ENCODE data around the gene GNB3. TPM values are rescaled to one million over a fixed set of nuclear protein-coding genes. Genes with fewer than 3 reads are reported as not detected.

Gene GNB3
- total RNA-seq, 1 donor from 2014 or later: 1.2 TPM

- Mint-ChIP-seq H3K4me3 (ENCODE audit: low read depth) (no peak overlapping the region), H3K27ac (no peak overlapping the region), H3K4me1 (ENCODE audit: low read depth) (peaks cover 13% of the 10 kb centered on the region), H3K9me3 (no peaks in the 10 kb centered on the region), H3K36me3 (ENCODE audit: low read depth) (peaks cover 71% of the 10 kb centered on the region), H3K27me3 (ENCODE audit: low read depth) (peaks cover 9% of the 10 kb centered on the region)
- intact Hi-C loops (cut with micrococcal nuclease): no loop called here
- DNase-seq (ENCODE audit: low spot score): no peak
Observed at GRCh38 chr12:6818222-6818621, 22.5 kb upstream of the GNB3 start.

- Mint-ChIP-seq H3K4me3 (ENCODE audit: low read depth) (no peak overlapping the region), H3K36me3 (ENCODE audit: low read depth) (peaks cover 68% of the 10 kb centered on the region), H3K4me1 (ENCODE audit: low read depth) (peaks cover 13% of the 10 kb centered on the region), H3K27ac (no peak overlapping the region), H3K27me3 (ENCODE audit: low read depth) (peaks cover 12% of the 10 kb centered on the region), H3K9me3 (no peaks in the 10 kb centered on the region)
- no peak for DNase-seq (ENCODE audit: low spot score)
- intact Hi-C loops (cut with micrococcal nuclease): no loop called here
Observed at GRCh38 chr12:6818645-6819044, 22.1 kb upstream of the GNB3 start.

- no peak for DNase-seq (ENCODE audit: low spot score)
- Mint-ChIP-seq H3K27ac (no peak overlapping the region), H3K9me3 (no peaks in the 10 kb centered on the region), H3K4me3 (ENCODE audit: low read depth) (no peak overlapping the region), H3K27me3 (ENCODE audit: low read depth) (peaks cover 17% of the 10 kb centered on the region), H3K36me3 (ENCODE audit: low read depth) (peaks cover 60% of the 10 kb centered on the region), H3K4me1 (ENCODE audit: low read depth) (peaks cover 13% of the 10 kb centered on the region)
- intact Hi-C loops (cut with micrococcal nuclease): no loop called here
Observed at GRCh38 chr12:6819106-6820030, 21.4 kb upstream of the GNB3 start.

GRCh38 chr12:6820166-6820565, 20.6 kb upstream of the GNB3 start:
- H3K27ac Mint-ChIP-seq: no peak overlapping the region
- no peaks in the 10 kb centered on the region for H3K9me3 Mint-ChIP-seq
- peaks cover 13% of the 10 kb centered on the region for H3K4me1 Mint-ChIP-seq (ENCODE audit: low read depth)
- no peak for DNase-seq (ENCODE audit: low spot score)
- H3K27me3 Mint-ChIP-seq (ENCODE audit: low read depth): peaks cover 23% of the 10 kb centered on the region
- intact Hi-C loops (cut with micrococcal nuclease): no loop called here
- H3K36me3 Mint-ChIP-seq (ENCODE audit: low read depth): peaks cover 52% of the 10 kb centered on the region
- no peak overlapping the region for H3K4me3 Mint-ChIP-seq (ENCODE audit: low read depth)

GRCh38 chr12:6821591-6822425, 18.9 kb upstream of the GNB3 start, which contains the start of gene GPR162:
TSS of gene GPR162 (plus strand) at chr12:6821821. CDS start at chr12:6823899, 2,078 bp downstream.
- peaks cover 29% of the 10 kb centered on the region for H3K27me3 Mint-ChIP-seq (ENCODE audit: low read depth)
- H3K27ac Mint-ChIP-seq: peak within 1 kb of the TSS; percentile 23
- peaks cover 36% of the 10 kb centered on the region for H3K36me3 Mint-ChIP-seq (ENCODE audit: low read depth)
- H3K4me3 Mint-ChIP-seq (ENCODE audit: low read depth): peak within 1 kb of the TSS; percentile 40
- DNase-seq (ENCODE audit: low spot score): no peak
- no peaks in the 10 kb centered on the region for H3K9me3 Mint-ChIP-seq
- intact Hi-C loops (cut with micrococcal nuclease): no loop called here
- H3K4me1 Mint-ChIP-seq (ENCODE audit: low read depth): peaks cover 17% of the 10 kb centered on the region

GRCh38 chr12:6822426-6823135, 18.1 kb upstream of the GNB3 start:
- Mint-ChIP-seq H3K27me3 (ENCODE audit: low read depth) (peaks cover 33% of the 10 kb centered on the region), H3K9me3 (no peaks in the 10 kb centered on the region), H3K27ac (no peak overlapping the region), H3K36me3 (ENCODE audit: low read depth) (peaks cover 31% of the 10 kb centered on the region), H3K4me3 (ENCODE audit: low read depth) (peak overlapping the region; percentile 28), H3K4me1 (ENCODE audit: low read depth) (peaks cover 21% of the 10 kb centered on the region)
- intact Hi-C loops (cut with micrococcal nuclease): no loop called here
- DNase-seq (ENCODE audit: low spot score): no peak

- Mint-ChIP-seq H3K36me3 (ENCODE audit: low read depth) (peaks cover 22% of the 10 kb centered on the region), H3K27ac (no peak overlapping the region), H3K27me3 (ENCODE audit: low read depth) (peaks cover 35% of the 10 kb centered on the region), H3K4me1 (ENCODE audit: low read depth) (peaks cover 24% of the 10 kb centered on the region), H3K4me3 (ENCODE audit: low read depth) (no peak overlapping the region), H3K9me3 (no peaks in the 10 kb centered on the region)
- no peak for DNase-seq (ENCODE audit: low spot score)
- intact Hi-C loops (cut with micrococcal nuclease): no loop called here
Observed at GRCh38 chr12:6823182-6824084, 17.3 kb upstream of the GNB3 start.

- H3K36me3 Mint-ChIP-seq (ENCODE audit: low read depth): peaks cover 14% of the 10 kb centered on the region
- no peak overlapping the region for H3K27ac Mint-ChIP-seq
- H3K9me3 Mint-ChIP-seq: no peaks in the 10 kb centered on the region
- DNase-seq (ENCODE audit: low spot score): no peak
- peaks cover 39% of the 10 kb centered on the region for H3K27me3 Mint-ChIP-seq (ENCODE audit: low read depth)
- intact Hi-C loops (cut with micrococcal nuclease): no loop called here
- no peak overlapping the region for H3K4me3 Mint-ChIP-seq (ENCODE audit: low read depth)
- peaks cover 29% of the 10 kb centered on the region for H3K4me1 Mint-ChIP-seq (ENCODE audit: low read depth)
Observed at GRCh38 chr12:6824085-6824775, 16.5 kb upstream of the GNB3 start.

GRCh38 chr12:6824901-6825381, 15.8 kb upstream of the GNB3 start:
- Mint-ChIP-seq H3K4me3 (ENCODE audit: low read depth) (no peak overlapping the region), H3K4me1 (ENCODE audit: low read depth) (peaks cover 33% of the 10 kb centered on the region), H3K27me3 (ENCODE audit: low read depth) (peaks cover 39% of the 10 kb centered on the region), H3K9me3 (no peaks in the 10 kb centered on the region), H3K27ac (no peak overlapping the region), H3K36me3 (ENCODE audit: low read depth) (peaks cover 7% of the 10 kb centered on the region)
- DNase-seq (ENCODE audit: low spot score): no peak
- intact Hi-C loops (cut with micrococcal nuclease): loop anchor here (1.0 to 5.0 kb wide), 5 partner anchors 33 to 218 kb away; partner anchors contain the start of genes CHD4, MLF2 and PTMS

- Mint-ChIP-seq H3K4me1 (ENCODE audit: low read depth) (peaks cover 32% of the 10 kb centered on the region), H3K27ac (no peak overlapping the region), H3K4me3 (ENCODE audit: low read depth) (no peak overlapping the region), H3K36me3 (ENCODE audit: low read depth) (peaks cover 5% of the 10 kb centered on the region), H3K27me3 (ENCODE audit: low read depth) (peaks cover 43% of the 10 kb centered on the region), H3K9me3 (no peaks in the 10 kb centered on the region)
- DNase-seq (ENCODE audit: low spot score): peak; percentile 71
- intact Hi-C loops (cut with micrococcal nuclease): loop anchor here (1.0 to 5.0 kb wide), 5 partner anchors 33 to 218 kb away; partner anchors contain the start of genes CHD4, MLF2 and PTMS
Observed at GRCh38 chr12:6825398-6826124, 15.2 kb upstream of the GNB3 start.

Measured in activated T-helper 2 cell treated with anti-CD3 and anti-CD28 coated beads, Interferon-gamma antibody, Interleukin-2, Interleukin-4, amounts not matched to agents 10 μg/mL and 5 μg/mL and 100 μg/mL, durations not matched to agents 14 hours and 24 hours and 36 hours (primary cell).